HG02571 (cell line): ENCODE results near the gene C15orf62.
A peak's percentile ranks its signal among the peaks of the same experiment; 100 is the strongest.

ENCODE experiments used
- ATAC-seq: cut with Tn5 transposase; IDR thresholded peaks from one replicate; pipeline ENCODE4 v1.9.1; 2021; ENCODE audit warnings: mild to moderate bottlenecking, moderate library complexity; ENCODE audit not compliant: unreplicated experiment

The C15orf62 gene

DNA sequence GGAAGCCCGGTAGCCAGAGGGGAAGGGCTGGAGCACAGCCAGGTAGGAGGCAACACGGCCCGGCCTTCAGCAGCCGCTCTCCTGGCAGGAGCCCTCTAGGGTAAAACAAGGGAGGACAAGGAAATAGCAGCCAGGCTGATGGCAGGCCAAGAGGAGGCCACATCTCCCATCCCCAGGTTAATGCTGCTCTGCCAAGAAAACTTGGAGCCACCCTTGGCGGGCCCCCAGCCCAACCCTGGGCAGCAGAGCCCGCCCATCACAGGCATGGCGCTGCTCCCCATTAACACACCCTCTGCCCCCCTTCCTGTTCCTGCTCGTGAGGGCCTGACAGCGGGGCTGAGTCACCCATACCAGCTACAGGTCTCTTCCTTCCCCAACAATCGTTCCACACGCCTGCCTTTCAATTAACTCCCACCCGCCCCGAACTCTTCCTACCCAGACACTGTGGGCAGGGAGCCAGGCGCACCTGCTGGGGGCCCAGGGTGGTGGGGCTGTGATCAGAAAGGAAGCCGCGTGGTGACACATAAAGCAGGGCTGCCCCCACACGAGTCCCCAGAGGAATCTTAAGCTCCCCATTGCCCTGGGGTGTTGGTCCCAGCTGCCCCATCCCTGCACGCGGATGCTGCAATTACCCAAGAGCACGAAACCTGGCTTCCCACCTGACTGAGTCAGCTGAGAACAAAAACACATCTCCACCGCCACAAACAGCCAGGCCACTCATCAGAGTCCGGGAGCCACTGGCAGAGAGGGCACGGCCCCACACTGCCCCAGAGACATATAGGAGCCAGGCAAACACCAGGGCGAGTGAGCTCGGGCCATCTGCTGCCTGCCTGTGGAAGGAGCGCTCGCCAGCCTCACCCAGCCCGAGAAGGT lies at the start of gene C15orf62:
Gene C15orf62, plus strand, starts transcription at position 707 of the 873 bp plus-strand sequence. CDS start 516 bp downstream, outside the sequence.
- peak; percentile 35 for ATAC-seq

GRCh38 chr15:40721701-40722100 lies 48.1 kb upstream of the C15orf62 start:
- no peak for ATAC-seq

- ATAC-seq: no peak
These were observed 47.4 kb upstream of the C15orf62 start for GRCh38 chr15:40722354-40722753.

DNA sequence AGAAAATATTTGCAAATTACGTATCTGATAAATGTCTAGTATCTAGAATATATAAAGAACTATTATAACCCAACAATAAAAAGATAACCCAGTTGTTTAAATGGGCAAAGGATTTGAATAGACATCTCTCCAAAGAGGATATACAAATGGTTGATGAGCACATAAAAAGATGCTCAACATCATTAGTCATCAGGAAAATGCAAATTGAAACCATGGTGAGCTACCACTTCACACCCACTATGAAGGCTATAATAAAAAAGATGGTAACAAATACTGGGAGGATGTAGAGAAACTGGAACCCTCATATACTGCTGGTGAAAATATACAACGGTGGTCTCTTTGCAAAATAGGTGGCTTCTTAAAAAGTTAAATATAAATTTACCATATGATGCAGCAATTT lies 46.8 kb upstream of the C15orf62 start:
- no peak for ATAC-seq

GRCh38 chr15:40723919-40724318 lies 45.9 kb upstream of the C15orf62 start:
- no peak for ATAC-seq

GRCh38 chr15:40731034-40731433 lies 38.7 kb upstream of the C15orf62 start:
- no peak for ATAC-seq

DNA sequence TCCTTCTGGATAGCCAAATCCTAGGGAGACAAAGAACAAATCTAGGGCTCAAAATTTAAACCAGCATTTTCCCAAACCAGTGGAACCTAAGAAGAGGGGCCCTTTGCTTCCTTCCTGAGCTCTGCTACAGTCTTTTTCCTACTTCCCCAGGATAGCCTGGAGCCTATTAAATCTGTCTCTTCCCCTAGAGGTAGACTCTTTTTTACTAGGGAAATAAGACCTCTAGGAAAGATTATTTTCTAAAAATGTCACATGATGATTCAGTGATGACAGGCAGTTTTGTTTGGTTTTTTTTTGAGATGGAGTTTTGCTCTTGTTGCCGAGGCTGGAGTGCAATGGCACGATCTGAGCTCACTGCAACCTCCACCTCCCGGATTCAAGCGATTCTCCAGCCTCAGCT lies 33.2 kb upstream of the C15orf62 start:
- no peak for ATAC-seq

DNA sequence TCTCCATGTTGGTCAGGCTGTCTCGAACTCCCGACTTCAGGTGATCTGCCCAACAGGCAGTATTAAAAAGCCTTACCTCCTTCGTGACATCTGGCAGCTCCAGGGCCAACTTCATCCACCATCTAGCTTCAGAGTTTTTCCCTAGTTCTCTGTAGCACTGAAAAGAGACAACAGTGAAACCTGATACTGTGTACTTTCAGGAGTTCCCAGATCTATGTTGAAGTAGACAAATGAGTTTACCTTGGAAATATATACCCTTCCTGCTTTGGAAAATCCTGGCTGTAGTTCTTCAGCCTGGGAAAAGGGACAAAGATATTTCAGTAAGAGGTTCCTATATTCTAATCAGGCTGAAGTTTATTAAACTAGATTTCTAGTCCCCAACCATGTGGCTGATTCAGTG lies 32.7 kb upstream of the C15orf62 start:
- ATAC-seq: no peak

DNA sequence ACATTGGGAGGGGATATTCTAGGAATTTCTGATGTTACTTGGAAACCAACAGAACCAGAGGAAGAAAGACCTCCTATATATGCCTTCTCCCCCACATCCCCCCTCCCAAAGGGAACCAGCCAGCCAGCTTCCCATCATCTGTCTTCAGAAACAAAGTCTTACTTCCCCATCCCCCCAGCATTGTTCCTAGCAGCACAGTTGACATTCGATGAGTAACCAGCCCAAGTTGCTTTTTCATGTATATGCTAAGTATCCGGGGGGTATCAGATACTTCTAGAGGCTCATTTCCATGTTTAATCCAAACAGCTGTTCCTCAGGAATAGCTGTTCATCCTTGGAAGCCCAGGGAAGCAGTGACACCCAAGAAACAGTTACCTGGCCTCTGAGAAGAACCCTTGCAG lies 30.7 kb upstream of the C15orf62 start:
- no peak for ATAC-seq

GRCh38 chr15:40739854-40740253 lies 29.9 kb upstream of the C15orf62 start:
- ATAC-seq: no peak

GRCh38 chr15:40743485-40743901 lies 26.3 kb upstream of the C15orf62 start:
- no peak for ATAC-seq

DNA sequence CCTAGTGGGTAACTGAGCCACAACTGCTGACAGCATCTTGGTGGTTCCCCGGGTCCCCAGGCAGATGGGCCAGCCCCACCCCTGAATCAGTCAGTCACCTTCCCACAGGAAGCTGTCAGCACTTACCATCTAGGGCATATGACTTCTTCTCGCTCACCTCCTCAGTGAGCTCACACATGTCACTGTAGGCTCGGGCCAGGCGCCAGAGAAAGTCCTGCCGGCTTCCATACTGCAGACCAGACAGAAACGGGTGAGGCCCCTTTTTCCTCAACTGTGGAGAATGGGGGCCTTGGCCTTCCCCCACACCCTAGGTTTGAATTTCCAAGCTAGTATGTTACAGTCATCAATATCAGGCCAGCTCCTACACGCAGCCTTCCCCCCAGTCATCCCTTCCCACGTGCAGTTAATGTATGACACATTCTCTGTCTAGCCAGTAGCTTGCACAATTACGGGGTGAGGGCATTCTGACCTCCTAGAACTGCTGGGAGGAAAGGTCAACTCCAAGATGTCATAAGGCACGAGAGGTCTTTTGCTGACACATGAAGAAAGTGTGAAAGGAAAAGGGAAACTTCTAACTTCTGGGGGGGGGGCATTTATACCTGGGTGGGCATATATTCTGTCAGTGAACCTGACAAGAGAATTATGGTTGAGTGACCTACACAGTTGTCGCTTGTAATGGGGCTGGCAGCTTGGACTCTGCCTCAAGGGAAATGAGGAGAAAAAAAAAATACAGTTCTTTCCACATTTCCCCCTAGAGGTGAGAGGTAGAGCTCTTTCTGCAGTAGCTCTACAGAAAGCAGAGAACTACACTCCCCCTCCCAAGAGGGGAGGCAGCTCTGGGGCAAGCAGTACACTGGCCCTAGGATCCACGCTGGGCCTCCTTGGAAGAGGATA lies 25.6 kb upstream of the C15orf62 start:
- no peak for ATAC-seq

- no peak for ATAC-seq
These were observed 25.0 kb upstream of the C15orf62 start for GRCh38 chr15:40744815-40745152.

- ATAC-seq: no peak
These were observed 22.8 kb upstream of the C15orf62 start for GRCh38 chr15:40746916-40747418.

GRCh38 chr15:40747685-40748631 lies 21.8 kb upstream of the C15orf62 start:
- no peak for ATAC-seq

- no peak for ATAC-seq
These were observed 20.6 kb upstream of the C15orf62 start for GRCh38 chr15:40749151-40749630.

- no peak for ATAC-seq
These were observed 18.9 kb upstream of the C15orf62 start for GRCh38 chr15:40750885-40751284.

- ATAC-seq: no peak
These were observed 18.0 kb upstream of the C15orf62 start for GRCh38 chr15:40751745-40752144.

- ATAC-seq: peak; percentile 23
These were observed 15.3 kb upstream of the C15orf62 start for GRCh38 chr15:40754574-40754882.
